ENCODE results near the gene TNFSF8. TPM values are rescaled to one million over a fixed set of nuclear protein-coding genes. Genes with fewer than 3 reads are reported as not detected.

TNFSF8 gene
- total RNA-seq, 2 experiments from 2014 or later, result 70.9 to 71.6 TPM

DNA sequence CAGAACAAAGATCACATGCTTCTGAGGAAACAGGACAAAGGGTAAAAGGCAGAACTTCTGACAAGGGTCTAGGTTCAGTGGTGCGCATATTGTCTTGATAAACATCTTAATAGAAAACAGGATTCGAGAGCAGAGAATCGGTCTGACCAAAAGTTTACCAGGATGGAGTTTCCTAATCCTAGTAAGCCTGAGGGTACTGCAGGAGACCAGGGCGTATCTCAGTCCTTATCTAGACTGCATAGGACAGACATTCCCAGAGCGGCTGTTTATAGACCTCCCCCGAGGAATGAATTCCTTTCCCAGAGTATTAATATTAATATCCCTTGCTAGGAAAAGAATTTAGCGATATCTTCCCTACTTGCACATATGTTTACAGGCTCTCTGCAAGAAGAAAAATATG, 32.4 kb upstream of the TNFSF8 start:
- H3K9me3 Mint-ChIP-seq, result peaks cover 13% of the 10 kb centered on the region
- CTCF ChIA-PET, result no interaction called here

DNA sequence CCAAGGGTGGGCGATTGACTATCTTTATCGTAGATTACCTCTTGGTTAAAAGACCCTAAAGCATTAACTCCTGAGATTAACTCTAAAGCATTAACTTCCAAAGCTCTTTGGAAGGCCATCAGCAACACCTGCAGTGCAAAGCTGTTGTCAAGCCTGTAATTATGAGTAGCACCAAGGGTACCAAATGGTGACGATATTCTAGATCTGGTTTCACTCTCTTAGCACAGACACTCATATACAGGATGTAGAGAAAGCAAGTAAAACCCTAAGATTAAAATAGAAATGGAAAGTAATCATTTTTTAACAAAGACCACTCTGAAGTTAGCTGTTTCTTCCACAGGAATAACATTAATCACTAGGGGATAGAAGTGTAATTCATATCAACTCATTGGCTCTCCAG, 29.9 kb upstream of the TNFSF8 start:
- H3K27me3 Mint-ChIP-seq, result no peaks in the 10 kb centered on the region
- Histone ChIP-seq H3K36me3 (ENCODE audit: insufficient read depth, low read length) (no peaks in the 10 kb centered on the region), H3K4me1 (ENCODE audit: insufficient read depth, low read length) (peaks cover 9% of the 10 kb centered on the region), H3K27me3 (ENCODE audit: control insufficient read depth in 1 of 2, insufficient read depth in 2 of 2, low read length in 2 of 2) (no peaks in the 10 kb centered on the region), H3K27ac (ENCODE audit: low read depth in 1 of 2, low read length in 2 of 2) (no peak overlapping the region), H3K4me3 (ENCODE audit: low read length) (no peak overlapping the region), H3K9me3 (ENCODE audit: control insufficient read depth in 1 of 2, insufficient read depth in 1 of 2, low read length in 2 of 2) (peaks cover 7 to 12% of the 10 kb centered on the region in 2 experiments)
- CTCF ChIA-PET, result interaction anchor here (1.0 to 1.5 kb wide), 2 partner anchors 53 to 669 kb away, joined by 3 to 4 read pairs; no protein-coding TSS in a partner anchor
- no peak for ATAC-seq (ENCODE audit: poor library complexity)
- peaks cover 8% of the 10 kb centered on the region for H3K36me3 Mint-ChIP-seq (ENCODE audit: low read depth)
- H3K27ac Mint-ChIP-seq, result no peak overlapping the region
- POLR2A ChIA-PET, result interaction anchor here (1.1 to 1.5 kb wide), 2 partner anchors 19 to 31 kb away, joined by 3 to 5 read pairs; no protein-coding TSS in a partner anchor
- intact Hi-C loops (cut with DNase I, micrococcal nuclease), result loop anchor here in 1 of 2 experiments (5.0 kb wide), 1 partner anchor 37 kb away; no protein-coding TSS in a partner anchor
- H3K9me3 Mint-ChIP-seq, result peaks cover 13% of the 10 kb centered on the region
- no peak for DNase-seq
- no peak overlapping the region for H3K4me3 Mint-ChIP-seq
- no peak for TF ChIP-seq CTCF (IDR thresholded peaks at IDR 0.05)
- H3K4me1 Mint-ChIP-seq (ENCODE audit: low read depth), result peaks cover 26% of the 10 kb centered on the region

More for the DNA sequence above, 32.4 kb upstream of the TNFSF8 start:
- no peaks in the 10 kb centered on the region for H3K27me3 ChIP-seq (ENCODE audit: control insufficient read depth in 1 of 2, insufficient read depth in 2 of 2, low read length in 2 of 2)
- POLR2A ChIA-PET, result no interaction called here
- Mint-ChIP-seq H3K4me1 (ENCODE audit: low read depth) (peaks cover 15% of the 10 kb centered on the region), H3K36me3 (ENCODE audit: low read depth) (peaks cover 8% of the 10 kb centered on the region), H3K27me3 (no peaks in the 10 kb centered on the region), H3K27ac (no peak overlapping the region), H3K4me3 (no peak overlapping the region)
- TF ChIP-seq CTCF (IDR thresholded peaks at IDR 0.05), result no peak
- H3K9me3 ChIP-seq (ENCODE audit: control insufficient read depth in 1 of 2, insufficient read depth in 1 of 2, low read length in 2 of 2), result peaks cover 7 to 12% of the 10 kb centered on the region in 2 experiments
- ATAC-seq (ENCODE audit: poor library complexity), result no peak
- no peak for DNase-seq
- H3K4me1 ChIP-seq (ENCODE audit: insufficient read depth, low read length), result peaks cover 5% of the 10 kb centered on the region
- H3K4me3 ChIP-seq (ENCODE audit: low read length), result no peak overlapping the region
- H3K27ac ChIP-seq (ENCODE audit: low read depth in 1 of 2, low read length in 2 of 2), result no peak overlapping the region
- intact Hi-C loops (cut with DNase I, micrococcal nuclease), result loop anchor here in 1 of 2 experiments (5.0 kb wide), 1 partner anchor 34 kb away; no protein-coding TSS in a partner anchor
- no peaks in the 10 kb centered on the region for H3K36me3 ChIP-seq (ENCODE audit: insufficient read depth, low read length)

GRCh38 chr9:114958844-114959235, 28.4 kb upstream of the TNFSF8 start:
- Mint-ChIP-seq H3K4me1 (ENCODE audit: low read depth) (peaks cover 26% of the 10 kb centered on the region), H3K36me3 (ENCODE audit: low read depth) (peaks cover 8% of the 10 kb centered on the region), H3K27me3 (no peaks in the 10 kb centered on the region), H3K27ac (no peak overlapping the region), H3K4me3 (no peak overlapping the region), H3K9me3 (peaks cover 12% of the 10 kb centered on the region)
- peaks cover 9% of the 10 kb centered on the region for H3K4me1 ChIP-seq (ENCODE audit: insufficient read depth, low read length)
- H3K27me3 ChIP-seq (ENCODE audit: control insufficient read depth in 1 of 2, insufficient read depth in 2 of 2, low read length in 2 of 2), result no peaks in the 10 kb centered on the region
- ATAC-seq (ENCODE audit: poor library complexity) (no peak), DNase-seq (peak in 1 of 14 experiments; percentile 18)
- ChIA-PET POLR2A (no interaction called here), CTCF (no interaction called here)
- intact Hi-C loops (cut with DNase I, micrococcal nuclease), result no loop called here
- TF ChIP-seq CTCF (IDR thresholded peaks at IDR 0.05), result no peak
- H3K9me3 ChIP-seq (ENCODE audit: control insufficient read depth in 1 of 2, insufficient read depth in 1 of 2, low read length in 2 of 2), result peaks cover 7 to 12% of the 10 kb centered on the region in 2 experiments
- no peak overlapping the region for H3K4me3 ChIP-seq (ENCODE audit: low read length)
- no peaks in the 10 kb centered on the region for H3K36me3 ChIP-seq (ENCODE audit: insufficient read depth, low read length)
- H3K27ac ChIP-seq (ENCODE audit: low read depth in 1 of 2, low read length in 2 of 2), result no peak overlapping the region

Data from CD4-positive, alpha-beta T cell (primary cell).